ENCODE measurements around the gene EIF5A.

Gene EIF5A

DNA sequence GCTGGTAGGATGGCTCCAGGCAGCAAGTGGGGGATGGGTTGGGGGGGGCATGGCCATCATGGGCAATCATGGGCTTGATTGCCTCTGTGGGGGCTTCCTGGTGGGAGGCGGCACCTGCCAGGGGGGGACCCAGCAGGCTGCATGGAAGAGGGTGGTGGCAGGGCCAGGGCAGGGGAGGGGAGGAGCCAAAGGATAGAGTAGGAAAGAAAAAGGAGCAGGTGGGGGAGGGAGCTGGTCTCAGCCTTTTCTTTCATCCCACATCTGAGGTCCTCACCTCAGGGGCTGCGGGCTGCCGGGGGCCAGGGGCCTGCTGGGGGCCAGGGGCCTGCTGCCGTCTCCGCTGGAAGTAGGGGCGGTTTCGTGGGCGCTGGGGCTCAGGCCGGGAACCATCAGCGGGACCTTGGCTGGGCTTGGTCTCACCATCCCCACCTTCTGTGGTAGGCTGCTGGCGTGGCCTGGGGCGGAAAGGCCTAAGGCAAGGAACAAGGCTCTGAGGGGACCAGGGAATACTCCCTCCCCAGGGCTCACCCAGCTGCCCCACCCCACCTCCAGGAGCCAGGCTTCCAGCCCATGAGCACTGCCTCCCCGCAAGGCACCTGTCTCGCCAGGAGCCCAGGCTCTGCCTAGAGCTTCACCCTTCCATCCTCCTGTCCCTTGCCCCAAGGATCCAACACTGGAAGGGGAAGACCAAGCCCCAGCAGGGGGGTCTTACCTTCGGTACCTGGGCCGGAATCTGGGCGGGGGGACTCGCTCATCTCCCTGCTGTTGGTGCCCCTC is 18.0 kb upstream of the EIF5A start:
- no peak for DNase-seq

DNA sequence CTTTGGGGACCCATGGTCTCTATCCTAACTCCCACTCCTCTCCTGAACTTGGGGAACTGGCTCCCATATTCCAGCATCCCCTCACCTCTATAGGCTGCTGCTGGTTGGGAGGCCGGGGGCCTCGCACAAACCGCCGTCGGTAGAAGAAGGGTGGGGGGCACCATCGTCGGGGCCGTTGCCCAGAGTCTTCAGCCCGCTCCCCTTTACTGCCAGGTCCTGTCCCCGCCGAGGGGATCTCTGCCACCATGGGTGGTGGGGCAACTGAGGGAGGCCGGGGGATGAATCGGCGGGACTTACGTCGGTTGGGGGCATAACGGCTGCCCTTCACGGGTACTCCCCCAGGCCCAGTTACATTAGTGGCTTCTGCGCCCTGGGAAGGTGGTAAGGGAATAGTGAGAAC is 17.3 kb upstream of the EIF5A start:
- DNase-seq: no peak

DNA sequence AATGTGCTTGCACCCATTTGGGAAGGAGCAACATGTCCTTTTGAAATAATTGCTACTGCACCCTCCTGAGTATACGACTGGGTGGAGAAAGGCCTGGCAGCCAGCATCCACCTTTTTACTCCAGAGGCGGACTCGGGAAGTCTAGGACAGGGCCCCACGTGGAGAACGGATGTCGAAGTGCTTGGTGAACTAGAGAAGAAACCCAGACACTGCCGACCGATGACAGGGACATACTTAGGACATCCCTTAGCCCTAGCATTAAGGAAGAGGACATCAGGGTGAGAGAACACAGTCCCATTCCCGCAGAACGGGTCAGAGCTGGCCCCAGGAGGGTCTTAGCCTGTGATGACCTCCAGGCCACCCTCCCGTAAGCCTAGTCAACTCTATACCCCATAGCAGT is 16.7 kb upstream of the EIF5A start:
- no peak for DNase-seq

DNA sequence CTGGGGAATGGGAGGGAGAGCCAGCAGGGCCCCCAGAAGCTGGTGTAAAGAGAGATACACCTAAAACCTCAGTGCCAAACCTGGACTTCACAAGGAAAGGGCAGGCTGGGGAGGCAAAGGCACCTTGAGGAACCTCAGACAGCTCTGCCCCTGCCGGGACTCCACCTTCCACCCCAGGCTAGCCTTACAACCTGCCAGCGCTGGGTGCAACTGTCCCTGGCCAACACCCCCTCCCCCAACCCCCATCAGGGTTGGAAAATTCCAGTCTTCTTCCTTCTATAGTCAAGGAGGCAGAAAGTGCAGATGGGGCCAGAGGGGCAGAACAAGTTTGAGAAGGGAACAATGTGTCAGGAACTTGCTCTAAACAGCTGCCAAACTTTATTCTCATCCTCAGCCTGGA is 15.2 kb upstream of the EIF5A start:
- DNase-seq: no peak

DNA sequence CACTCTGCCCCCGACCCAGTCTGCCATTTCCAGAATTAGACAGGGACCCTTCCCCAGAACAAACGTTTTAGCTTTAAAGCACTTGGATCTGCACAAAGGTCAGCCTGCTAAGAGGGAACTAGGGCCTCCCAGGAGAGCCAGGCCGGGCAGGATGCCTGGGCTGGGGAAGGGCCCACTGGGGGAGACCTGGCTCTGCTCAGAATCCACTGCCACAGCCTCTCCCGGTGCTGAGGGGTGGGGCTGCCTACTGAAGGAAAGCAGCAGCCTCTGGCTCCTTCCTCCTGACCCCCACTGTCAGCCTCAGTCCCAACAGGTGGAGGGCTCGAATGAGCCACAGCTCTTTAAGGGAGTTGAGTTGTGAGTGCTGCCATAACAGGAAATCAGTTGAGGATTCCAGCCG is 14.7 kb upstream of the EIF5A start:
- DNase-seq: no peak

DNA sequence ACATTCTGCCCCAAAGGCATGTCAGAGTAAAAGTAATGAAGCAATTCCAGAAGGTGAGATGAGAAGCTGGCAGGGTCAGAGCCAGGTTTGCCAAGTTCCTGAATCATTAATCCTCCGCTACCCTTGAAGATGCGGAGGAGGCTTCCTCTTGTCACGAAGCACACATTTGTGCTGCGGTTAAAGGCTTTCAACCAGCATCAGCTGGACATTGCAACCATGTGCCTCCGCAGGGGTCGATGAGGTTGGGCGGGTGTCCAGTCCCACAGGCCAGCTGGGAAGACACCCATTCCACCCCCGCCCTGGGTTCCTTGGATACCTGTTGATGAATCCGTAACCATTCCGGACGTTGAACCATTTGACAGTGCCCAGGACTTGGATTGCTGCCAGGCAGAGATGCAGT is 14.3 kb upstream of the EIF5A start:
- DNase-seq: no peak

DNA sequence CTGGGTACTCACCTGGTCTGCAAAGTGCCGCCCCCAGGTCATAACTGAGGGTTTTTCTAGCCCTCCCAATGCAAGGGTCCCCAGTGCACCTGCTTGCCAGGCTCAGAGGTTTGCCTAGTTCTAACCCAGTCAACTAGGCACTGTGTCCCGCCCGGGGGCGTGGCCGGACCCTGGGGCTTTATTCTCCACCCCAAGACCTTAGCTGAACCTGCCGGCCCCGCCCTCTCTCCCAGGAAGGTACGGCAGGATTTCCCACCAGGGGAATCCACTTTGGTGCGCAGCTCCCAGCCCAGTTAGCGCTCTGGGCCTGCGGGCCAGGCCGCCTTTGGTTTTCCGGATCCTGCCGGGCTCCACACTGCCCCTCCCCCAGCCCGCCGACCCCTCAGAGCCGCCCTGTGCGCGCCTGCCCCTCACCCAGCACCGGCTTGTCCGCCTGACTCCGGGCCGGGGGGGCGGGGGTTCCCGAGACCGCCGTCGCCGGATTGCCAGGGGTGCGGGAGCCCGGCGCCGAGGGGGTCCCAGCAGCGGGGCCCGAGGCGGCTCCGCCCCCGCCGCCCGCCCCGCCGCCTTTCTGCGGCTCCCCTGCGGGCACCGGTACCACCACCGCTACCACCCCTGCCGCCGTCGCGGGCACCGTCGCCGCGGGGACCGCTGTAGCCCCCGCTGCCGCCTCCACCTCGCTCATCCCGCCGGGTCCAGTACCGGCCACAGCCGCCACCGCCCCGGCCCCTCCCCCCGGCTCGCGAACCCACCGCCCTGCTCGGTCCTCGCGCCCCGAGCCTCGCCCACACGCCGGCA is 13.4 kb upstream of the EIF5A start:
- peak; percentile 87 for DNase-seq

DNA sequence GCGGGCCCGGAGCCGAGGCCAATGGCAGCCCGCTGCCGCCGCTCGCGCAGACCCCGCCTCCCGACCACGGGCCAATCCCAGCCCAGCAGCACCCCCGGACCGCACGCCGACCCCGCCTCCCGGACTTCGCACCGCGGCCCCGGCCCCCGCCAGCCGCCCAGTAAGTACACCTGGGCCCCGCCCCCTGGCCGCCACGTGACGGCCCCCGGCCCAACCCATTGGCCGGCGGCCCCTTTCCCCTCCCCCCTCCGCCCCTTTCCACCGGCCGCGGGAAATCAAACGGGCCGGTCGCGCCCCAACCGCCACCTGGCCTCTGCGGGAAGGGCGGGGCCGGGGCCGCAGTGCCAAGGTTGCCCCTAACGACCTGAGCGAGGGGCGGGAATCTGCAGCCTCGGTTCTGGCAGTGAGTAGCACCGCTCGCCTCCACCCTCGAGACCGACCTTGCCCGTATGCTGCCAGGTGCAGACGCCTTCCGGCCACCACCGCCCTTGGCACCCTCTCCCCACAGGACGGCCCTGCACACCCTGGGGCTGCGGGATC is 12.7 kb upstream of the EIF5A start, which contains the start of gene YBX2:
Gene YBX2, minus strand, starts transcription at position 26 of the 540 bp plus-strand sequence. CDS start 139 bp downstream, outside the sequence.
- peak; percentile 94 for DNase-seq

DNA sequence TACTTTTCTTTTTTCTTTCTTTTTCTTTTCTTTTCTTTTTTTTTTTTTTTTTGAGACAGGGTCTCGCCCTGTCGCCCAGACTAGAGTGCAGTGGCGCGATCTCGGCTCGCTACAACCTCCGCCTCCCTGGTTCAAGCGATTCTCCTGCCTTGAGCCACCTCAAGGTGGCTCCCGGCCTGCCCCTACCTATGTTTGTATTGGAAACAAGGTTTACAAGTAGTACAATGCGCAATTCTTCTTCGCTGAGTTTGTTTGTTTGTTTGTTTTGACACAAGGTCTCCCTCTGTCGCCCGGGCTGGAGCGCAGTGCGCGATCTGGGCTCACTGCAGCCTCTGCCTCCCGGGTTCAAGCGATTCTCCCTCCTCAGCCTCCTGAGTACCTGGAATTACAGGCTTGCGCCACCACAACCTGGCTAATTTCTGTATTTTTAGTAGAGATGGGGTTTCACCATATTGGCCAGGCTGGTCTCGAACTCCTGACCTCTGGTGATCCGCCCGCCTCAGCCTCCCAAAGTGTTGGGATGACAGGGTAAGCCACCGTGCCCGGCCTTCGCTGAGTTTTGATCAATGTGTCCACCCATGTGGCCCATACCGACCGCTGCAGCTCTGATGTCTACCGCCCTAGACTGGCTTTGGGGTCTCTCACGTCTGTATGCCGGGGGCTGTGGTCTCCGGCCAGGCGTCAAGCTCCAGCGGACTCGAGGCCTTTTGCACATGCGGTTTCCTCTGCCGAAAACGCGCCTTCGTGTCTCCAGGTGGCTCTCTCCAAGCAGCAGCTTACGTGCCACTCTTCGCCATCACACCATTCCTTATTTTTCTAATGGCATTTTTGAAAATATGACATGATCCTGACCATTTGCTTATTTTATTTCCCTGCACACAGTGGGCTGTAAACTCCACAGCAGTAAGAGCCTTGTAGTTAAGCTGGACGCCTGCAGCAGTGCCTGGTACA is 11.9 kb upstream of the EIF5A start:
- no peak for DNase-seq

DNA sequence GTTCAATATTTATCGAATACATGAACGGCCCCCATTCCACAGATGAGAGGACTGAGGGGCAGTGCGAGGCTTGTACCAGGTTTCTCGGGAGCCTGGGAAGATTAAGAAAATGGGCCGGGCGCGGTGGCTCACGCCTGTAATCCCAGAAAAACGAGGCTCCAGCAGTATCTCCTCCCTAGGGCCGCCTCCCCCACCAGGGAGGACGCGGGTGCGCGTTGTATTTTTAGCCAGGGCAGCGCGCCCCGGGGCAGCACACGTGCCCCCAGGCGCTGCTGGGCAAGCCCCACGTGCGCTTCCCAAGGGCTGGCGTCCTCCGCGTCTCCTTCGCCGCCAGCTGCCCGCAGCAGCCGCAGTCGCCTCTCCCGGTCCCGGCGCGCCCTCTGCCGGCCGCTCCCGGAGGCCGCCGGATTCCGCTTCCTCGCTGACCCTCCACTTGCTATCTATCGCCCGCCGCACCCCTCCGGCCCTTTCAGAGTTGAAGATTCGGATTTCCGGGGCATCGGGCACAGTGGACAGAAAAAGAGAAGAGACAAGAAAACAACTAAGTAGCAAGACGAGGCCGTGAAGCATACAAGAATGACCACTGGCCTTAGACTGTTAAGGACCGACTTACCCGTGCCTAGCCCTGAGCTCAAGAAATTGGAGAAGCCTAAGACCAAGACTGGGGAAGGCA is 11.1 kb upstream of the EIF5A start:
- DNase-seq: peak; percentile 94

DNA sequence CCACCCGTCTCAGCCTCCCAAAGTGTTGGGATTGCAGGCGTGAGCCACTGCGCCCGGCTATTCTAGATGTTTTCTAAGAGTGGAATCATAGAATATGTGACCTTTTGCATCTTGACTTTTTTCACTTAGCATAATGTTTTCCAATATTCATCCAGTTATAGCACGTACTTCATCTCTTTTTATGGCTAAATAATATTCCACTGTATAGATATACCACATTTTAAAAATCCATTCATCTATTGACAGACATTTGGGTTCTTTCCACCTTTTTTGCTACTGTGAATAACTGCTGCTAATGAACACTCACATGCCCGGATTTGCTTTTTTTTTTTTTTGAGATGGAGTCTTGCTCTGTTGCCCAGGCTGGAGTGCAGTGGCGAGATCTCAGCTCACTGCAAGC is 3.2 kb upstream of the EIF5A start:
- no peak for DNase-seq

DNA sequence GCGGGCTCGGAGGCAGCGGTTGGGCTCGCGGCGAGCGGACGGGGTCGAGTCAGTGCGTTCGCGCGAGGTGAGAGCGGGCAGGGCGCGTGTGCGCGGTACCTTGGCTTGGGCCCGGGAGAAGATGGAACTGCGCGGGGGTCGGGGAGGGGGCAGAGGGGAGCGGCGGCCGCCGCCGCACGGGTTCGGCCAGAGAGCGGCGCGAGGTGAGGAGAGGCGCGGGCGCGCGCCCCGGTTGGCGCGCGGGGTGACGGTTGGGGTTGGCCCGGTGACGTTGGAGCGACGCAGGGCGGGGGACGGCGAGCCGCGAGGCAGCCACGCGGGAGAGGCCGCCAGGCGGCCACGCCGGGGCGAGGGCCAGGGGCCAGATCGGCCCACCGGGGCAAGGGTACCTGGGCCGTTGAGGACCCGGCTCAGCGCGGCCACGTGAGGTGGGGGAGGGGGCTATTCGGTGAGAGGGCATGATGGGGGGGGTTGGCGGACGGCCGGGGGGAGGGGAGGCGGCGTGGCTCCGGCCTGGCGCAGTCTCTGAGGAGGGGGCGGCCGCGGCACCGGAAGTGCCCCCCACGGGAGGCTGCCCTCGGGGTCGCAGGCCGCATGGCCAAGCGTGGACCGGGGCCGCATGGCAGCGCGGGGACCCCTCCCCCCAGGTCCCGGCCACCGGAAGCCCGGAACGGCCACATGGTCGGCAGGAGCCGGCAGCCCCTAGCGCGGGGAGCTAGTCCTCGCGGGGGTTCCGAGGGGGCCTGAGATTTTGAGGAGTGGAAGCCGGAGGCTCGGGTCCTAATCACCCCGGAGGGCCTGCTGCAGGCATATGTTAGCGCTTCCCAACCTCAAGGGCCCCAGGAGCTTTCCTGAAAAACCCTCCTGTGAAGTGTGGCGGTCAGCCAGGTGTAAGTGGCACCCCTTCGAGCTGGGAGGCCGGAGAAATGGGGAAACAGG is 527 bp downstream of the EIF5A start:
- DNase-seq: peak; percentile 77

DNA sequence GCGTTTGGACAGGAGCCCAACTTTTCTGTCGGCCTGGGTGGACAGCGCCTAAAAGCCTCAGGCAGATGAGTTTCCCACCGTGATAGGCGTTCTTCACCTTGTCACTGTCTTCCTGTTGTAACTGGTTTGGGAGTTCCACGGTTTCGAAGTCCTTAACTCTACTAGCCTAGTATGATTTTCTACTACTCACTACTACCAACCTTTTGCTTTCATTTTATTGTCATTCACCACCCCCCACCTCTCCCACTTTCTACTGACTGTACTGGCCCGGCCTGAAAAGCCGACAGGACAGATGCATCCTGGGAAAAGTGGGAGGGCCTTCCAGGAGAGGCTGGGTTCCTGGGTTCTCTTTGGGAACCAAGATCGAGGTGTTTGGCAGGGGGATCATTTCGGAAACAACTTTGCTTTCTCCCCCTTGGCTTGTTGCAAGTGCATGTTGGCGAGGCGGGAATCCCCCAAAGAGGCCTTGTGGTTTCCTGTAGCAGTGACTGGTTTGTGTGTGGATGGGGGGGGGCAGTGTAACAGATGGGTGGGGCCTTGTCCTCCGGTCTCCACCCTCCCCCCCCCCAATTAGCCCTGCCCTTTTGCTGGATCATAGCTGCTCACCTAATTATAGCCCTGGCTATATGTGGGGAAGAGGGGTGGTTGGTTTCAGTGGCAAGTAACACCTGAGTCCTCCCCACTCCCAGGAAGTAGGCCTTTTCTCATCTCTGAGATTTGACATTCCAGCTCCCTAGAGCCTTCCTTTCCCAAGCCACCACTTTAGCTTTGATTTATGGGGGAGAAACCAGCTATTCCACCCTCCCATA is 1.4 kb downstream of the EIF5A start:
- DNase-seq: peak; percentile 90

DNA sequence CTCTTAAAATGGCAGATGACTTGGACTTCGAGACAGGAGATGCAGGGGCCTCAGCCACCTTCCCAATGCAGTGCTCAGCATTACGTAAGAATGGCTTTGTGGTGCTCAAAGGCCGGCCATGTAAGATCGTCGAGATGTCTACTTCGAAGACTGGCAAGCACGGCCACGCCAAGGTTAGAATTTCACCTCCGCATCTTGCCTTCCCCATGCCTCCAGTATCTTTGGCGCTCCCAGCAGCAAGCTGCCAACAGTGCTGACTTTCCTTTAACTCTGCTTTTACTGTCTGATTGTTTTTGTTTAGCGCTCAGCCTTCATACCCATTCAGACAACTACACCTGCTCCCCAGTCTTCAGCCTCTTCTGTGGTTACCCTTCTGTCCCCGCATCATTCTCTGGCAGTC is 2.2 kb downstream of the EIF5A start:
- no peak for DNase-seq

DNA sequence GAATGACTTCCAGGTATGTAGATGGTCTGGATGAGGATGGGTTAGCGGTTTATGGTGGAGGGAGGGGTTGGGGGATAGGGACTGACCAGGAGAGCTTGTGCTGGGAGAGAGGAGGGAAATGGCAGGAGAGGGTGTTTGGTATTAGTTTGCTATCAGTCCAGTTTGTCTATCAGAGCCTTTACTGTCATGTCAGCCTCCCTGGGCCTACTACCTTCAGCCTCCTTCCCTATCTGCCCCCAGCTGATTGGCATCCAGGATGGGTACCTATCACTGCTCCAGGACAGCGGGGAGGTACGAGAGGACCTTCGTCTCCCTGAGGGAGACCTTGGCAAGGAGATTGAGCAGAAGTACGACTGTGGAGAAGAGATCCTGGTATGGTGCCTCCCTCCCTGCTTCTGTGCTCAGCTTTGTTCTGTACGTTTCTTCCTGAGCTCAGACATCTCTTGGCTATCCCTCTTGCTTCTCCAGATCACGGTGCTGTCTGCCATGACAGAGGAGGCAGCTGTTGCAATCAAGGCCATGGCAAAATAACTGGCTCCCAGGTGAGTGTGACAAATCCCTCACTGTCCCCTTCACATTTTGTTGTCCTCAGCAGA is 3.8 kb downstream of the EIF5A start:
- DNase-seq: no peak

DNA sequence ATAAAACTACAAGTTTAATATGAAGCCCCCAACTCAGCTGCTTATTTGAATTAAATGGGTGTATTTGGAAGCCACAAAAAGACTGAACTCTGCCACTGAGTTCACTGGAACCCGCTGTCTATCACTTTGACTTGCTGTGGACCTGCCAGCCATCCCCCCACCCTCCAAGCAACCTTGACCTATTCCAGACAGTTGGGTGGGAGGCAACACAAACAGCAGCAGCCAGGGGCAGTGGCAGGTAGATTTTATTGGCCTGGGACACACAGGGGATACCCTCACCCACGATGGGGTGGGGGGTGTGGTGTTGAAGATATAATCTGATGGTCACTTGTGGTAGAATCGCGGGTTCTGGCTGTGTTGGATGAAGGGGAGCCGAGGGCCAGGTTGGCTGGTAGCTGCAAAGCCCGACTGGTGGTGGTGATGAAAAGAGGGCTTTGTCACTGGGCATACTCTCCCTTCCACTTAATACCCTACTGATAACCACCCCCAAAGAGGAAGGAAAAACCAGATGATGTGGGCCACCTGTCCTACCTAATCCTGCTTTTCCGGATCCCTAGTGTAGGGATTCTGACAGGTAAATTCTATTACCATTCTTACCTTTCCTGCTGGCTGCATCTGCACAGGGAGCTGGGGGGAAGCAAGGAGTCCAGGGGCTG is 5.1 kb downstream of the EIF5A start:
- DNase-seq: peak; percentile 53

DNA sequence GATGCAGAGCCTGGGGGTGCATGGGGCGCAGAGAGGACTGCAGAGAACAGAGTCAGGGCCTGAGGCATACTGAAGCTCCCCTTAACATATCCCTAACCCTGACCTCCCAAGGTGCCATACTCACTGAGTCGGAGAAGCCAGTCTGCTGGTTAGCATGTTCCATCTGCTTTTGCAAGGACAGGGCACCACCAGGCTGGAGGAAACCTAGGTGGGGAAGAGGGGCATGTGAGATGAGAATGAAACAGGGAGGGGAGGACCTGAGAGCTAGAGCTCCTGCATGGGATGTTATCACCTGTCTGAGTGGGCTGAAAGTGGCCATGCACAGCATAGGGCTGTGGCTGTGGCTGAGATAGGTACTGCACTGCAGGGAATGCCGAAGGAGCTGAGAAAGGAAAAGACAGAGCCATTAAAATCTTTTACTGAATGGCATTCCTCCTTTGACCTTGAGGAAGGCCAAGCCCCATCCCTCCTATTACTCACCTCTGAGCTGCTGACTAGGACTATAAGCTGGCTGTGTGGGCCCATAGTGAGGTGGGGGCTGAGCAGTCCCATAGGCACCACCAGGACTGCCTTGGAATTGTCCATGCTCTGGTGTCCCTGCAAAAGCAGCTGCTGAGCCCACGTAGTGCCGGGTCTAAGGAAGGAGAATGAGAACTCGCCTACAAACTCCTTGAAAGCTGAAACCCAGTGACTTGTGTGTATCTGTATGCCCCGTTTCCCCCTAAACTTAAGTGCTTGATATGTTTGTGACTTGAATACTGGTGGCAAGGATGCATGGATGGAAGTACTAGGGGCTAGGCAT is 5.9 kb downstream of the EIF5A start:
- peak; percentile 70 for DNase-seq
